Panc1 (cell line): ENCODE data around the gene DNAJC18. TPM values are rescaled to one million over a fixed set of nuclear protein-coding genes. Genes with fewer than 3 reads are reported as not detected.

Experiments
- ATAC-seq: fragments of 200-7000 bp; cut with Tn5 transposase; 2 replicates; pipeline ENCODE4 v1.9.1; 2020; ENCODE audit warnings: mild to moderate bottlenecking, moderate library complexity
- BruUV-seq: library from RNA; stranded (reverse); fragments of 400-500 nt; replicated peaks from 2 replicates; lab custom pipeline; 2021; lab: Mats Ljungman, UMichigan
- CTCF ChIA-PET: fragments of 300-600 bp; sonication (Branson Sonifier 250); formaldehyde crosslinking; loops from one replicate; lab custom pipeline; 2022; ENCODE audit warnings: antibody characterized with exemption; lab: Charles Lee
- POLR2A ChIA-PET: fragments of 300-600 bp; sonication (Branson Sonifier 250); formaldehyde crosslinking; loops from one replicate; lab custom pipeline; 2022; ENCODE audit warnings: antibody characterized with exemption; lab: Charles Lee
- DNase-seq: peaks from one replicate; pipeline ENCODE4 v3.0.0-alpha.2; 2010; ENCODE audit warnings: low read depth, low spot score
- H3K27ac ChIP-seq: 2 replicates; pipeline ENCODE4 v1.5.1; 2011; ENCODE audit warnings: mild to moderate bottlenecking, low read length, inconsistent platforms
- H3K27me3 ChIP-seq: fragments of 200-500 bp; sonication (Bioruptor generic); 2 replicates; pipeline ENCODE4 v1.6.0; 2014; ENCODE audit warnings: low read length, inconsistent platforms; ENCODE audit not compliant: control insufficient read depth, insufficient read depth
- H3K36me3 ChIP-seq: fragments of 200-500 bp; sonication (Bioruptor generic); 2 replicates; pipeline ENCODE4 v1.5.1; 2014; ENCODE audit warnings: inconsistent platforms, mild to moderate bottlenecking, low read length, moderate library complexity; ENCODE audit not compliant: control insufficient read depth, insufficient read depth
- H3K4me1 ChIP-seq: 2 replicates; pipeline ENCODE4 v1.5.1; 2011; ENCODE audit warnings: inconsistent platforms, mild to moderate bottlenecking, low read length, moderate library complexity; ENCODE audit not compliant: control insufficient read depth, insufficient read depth
- H3K4me3 ChIP-seq, 2 experiments: 2 replicates each; pipeline ENCODE4 v1.5.1; 2011 to 2012; ENCODE audit warnings: low read depth in 2 of 2, low read length in 2 of 2, mild to moderate bottlenecking in 2 of 2, inconsistent platforms in 1 of 2, moderate library complexity in 1 of 2
- H3K9me3 ChIP-seq: fragments of 200-500 bp; sonication (Bioruptor generic); 2 replicates; pipeline ENCODE4 v1.5.1; 2014; ENCODE audit warnings: low read depth, mild to moderate bottlenecking, inconsistent platforms, low read length, moderate library complexity; ENCODE audit not compliant: control insufficient read depth, insufficient read depth
- POLR2AphosphoS5 ChIP-seq: IDR thresholded peaks from 2 replicates; pipeline ENCODE4 v1.6.1; 2012; ENCODE audit warnings: mild to moderate bottlenecking, low read depth, low read length, moderate library complexity
- SIN3A ChIP-seq: IDR thresholded peaks from 2 replicates; pipeline ENCODE4 v1.6.1; 2012; ENCODE audit warnings: low read depth, mild to moderate bottlenecking, low read length, moderate library complexity, borderline replicate concordance; ENCODE audit not compliant: insufficient read depth
- TCF7L2 ChIP-seq: IDR thresholded peaks from 2 replicates; pipeline ENCODE4 v1.6.1; 2011; ENCODE audit warnings: mild to moderate bottlenecking, low read depth, low read length, inconsistent platforms
- in situ Hi-C: cut with HindIII; loops from 2 replicates; pipeline ENCODE4 v1.10.0; 2016; ENCODE audit warnings: low sequenced_read_pairs, low pct_unique_long_range_greater_than_20kb
- intact Hi-C: fragments of 100-400 bp; cut with micrococcal nuclease; formaldehyde crosslinking; loops from one replicate; pipeline ENCODE4 v1.10.0; 2022; ENCODE audit not compliant: unreplicated experiment
- total RNA-seq: library from RNA; stranded (reverse); gene quantifications from one replicate; pipeline ENCODE4 v1.2.1, GENCODE V29; 2021; ENCODE audit not compliant: unreplicated experiment
- TF ChIP-seq, protein P1 (sequence below), 2 experiments: IDR thresholded peaks; 2 replicates each; pipeline ENCODE4 v1.6.1; 2011 to 2012; ENCODE audit warnings: low read depth in 2 of 2, control low read depth in 1 of 2, low read length in 1 of 2, mild to moderate bottlenecking in 1 of 2, moderate library complexity in 1 of 2; ENCODE audit not compliant: insufficient read depth in 1 of 2
- TF ChIP-seq, protein P2 (sequence below): fragments of 450-650 bp; IDR thresholded peaks from 2 replicates; pipeline ENCODE4 v1.5.1; 2017; ENCODE audit warnings: mild to moderate bottlenecking

DNAJC18 gene
- total RNA-seq, 1 experiment from 2014 or later, result 8.8 TPM

DNA sequence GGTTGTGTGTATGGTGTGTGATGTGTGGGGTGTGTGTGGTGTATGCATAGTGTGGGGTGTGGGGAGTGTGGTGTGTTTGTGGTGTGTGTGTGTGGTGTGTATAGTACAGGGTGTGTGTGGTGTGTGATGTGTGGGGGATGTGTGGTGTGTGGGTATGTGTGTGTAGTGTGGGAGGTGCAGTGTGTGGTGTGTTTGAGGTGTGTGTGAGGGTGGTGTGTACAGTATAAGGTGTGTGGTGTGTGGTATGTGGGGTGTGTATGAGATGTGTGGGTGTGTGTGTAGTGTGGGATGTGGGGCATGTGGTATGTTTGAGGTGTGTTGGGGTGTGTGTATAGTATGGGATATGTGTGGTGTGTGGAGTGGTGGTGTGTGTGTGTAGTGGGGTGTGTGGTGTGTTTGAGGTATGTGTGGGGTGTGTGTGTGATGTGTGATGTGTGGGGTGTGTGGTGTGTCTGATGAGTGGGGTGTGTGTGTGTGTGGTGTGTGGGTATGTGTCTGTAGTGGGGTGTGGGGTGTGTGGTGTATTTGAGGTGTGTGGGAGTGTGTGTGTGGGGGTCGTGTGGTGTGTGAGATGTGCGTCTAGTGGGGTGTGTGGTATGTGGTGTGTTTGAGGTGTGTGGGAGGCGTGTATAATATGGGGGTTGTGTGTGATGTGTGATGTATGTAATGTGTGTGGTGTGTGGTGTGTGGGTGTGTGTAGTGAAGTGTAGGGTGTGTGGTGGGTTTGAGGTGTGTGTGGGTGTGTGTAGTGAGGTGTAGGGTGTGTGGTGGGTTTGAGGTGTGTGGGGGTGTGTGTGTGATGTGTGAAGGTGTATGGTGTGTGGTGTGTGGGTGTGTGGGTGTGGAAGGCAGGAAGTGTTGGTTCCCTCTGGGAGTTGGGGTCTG lies 14.6 kb upstream of the DNAJC18 start:
- intact Hi-C loops (no loop called here), in situ Hi-C loops (no loop called here)
- H3K4me3 ChIP-seq, result no peak overlapping the region
- ATAC-seq (no peak), DNase-seq (no peak)
- H3K27ac ChIP-seq, result no peak overlapping the region
- no peaks in the 10 kb centered on the region for H3K27me3 ChIP-seq
- H3K9me3 ChIP-seq, result no peaks in the 10 kb centered on the region
- BruUV-seq, result no TSS peak
- TF ChIP-seq, protein P1, sequence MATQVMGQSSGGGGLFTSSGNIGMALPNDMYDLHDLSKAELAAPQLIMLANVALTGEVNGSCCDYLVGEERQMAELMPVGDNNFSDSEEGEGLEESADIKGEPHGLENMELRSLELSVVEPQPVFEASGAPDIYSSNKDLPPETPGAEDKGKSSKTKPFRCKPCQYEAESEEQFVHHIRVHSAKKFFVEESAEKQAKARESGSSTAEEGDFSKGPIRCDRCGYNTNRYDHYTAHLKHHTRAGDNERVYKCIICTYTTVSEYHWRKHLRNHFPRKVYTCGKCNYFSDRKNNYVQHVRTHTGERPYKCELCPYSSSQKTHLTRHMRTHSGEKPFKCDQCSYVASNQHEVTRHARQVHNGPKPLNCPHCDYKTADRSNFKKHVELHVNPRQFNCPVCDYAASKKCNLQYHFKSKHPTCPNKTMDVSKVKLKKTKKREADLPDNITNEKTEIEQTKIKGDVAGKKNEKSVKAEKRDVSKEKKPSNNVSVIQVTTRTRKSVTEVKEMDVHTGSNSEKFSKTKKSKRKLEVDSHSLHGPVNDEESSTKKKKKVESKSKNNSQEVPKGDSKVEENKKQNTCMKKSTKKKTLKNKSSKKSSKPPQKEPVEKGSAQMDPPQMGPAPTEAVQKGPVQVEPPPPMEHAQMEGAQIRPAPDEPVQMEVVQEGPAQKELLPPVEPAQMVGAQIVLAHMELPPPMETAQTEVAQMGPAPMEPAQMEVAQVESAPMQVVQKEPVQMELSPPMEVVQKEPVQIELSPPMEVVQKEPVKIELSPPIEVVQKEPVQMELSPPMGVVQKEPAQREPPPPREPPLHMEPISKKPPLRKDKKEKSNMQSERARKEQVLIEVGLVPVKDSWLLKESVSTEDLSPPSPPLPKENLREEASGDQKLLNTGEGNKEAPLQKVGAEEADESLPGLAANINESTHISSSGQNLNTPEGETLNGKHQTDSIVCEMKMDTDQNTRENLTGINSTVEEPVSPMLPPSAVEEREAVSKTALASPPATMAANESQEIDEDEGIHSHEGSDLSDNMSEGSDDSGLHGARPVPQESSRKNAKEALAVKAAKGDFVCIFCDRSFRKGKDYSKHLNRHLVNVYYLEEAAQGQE (IDR thresholded peaks at IDR 0.05; ENCODE audit: insufficient read depth in 1 of 2, low read depth in 2 of 2, low read length in 1 of 2), result no peak
- TF ChIP-seq TCF7L2 (no peak), SIN3A (no peak), POLR2AphosphoS5 (no peak)
- TF ChIP-seq, protein P2, sequence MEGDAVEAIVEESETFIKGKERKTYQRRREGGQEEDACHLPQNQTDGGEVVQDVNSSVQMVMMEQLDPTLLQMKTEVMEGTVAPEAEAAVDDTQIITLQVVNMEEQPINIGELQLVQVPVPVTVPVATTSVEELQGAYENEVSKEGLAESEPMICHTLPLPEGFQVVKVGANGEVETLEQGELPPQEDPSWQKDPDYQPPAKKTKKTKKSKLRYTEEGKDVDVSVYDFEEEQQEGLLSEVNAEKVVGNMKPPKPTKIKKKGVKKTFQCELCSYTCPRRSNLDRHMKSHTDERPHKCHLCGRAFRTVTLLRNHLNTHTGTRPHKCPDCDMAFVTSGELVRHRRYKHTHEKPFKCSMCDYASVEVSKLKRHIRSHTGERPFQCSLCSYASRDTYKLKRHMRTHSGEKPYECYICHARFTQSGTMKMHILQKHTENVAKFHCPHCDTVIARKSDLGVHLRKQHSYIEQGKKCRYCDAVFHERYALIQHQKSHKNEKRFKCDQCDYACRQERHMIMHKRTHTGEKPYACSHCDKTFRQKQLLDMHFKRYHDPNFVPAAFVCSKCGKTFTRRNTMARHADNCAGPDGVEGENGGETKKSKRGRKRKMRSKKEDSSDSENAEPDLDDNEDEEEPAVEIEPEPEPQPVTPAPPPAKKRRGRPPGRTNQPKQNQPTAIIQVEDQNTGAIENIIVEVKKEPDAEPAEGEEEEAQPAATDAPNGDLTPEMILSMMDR, result no peak
- ChIA-PET CTCF (no interaction called here), POLR2A (no interaction called here)
- no peaks in the 10 kb centered on the region for H3K4me1 ChIP-seq
- H3K36me3 ChIP-seq, result no peaks in the 10 kb centered on the region

DNA sequence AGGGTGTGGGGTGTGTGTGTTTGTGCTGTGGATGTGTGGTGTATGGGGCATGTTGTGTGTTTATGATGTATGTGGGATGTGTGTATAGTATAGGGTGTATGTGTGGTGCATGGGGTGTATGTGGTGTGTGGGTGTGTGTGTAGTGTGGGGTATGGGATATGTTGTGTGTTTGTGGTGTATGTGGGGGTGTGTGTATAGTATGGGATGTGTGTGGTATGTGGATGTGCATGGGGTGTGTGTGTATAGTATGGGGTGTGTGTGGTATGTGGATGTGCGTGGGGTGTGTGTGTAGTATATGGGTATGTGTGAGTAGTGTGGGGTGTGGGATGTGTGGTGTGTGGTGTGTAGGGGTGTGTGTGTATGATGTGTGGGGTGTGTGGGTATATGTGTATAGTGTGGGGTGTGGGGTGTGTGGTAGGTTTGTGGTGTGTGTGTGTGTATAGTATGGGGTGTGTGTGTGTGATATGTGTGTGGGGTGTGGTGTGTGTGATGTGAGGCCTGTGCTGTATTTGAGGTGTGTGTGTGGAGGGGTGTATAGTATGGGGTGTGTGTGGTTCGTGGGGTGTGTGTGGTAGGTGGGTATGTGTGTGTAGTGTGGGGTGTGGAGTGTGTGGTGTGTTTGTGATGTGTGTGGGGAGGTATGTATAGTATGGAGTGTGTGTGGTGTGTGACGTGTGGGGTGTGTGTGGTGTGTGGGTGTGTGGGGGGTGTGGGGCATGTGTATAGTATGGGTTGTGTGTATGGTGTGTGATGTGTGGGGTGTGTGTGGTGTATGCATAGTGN lies 12.7 kb upstream of the DNAJC18 start:
- TF ChIP-seq, protein P2, result no peak
- TF ChIP-seq TCF7L2, result no peak
- TF ChIP-seq, protein P1 (IDR thresholded peaks at IDR 0.05; ENCODE audit: insufficient read depth in 1 of 2, low read depth in 2 of 2, low read length in 1 of 2), result no peak
- TF ChIP-seq SIN3A, result no peak
- no peak for TF ChIP-seq POLR2AphosphoS5
- ChIA-PET CTCF (no interaction called here), POLR2A (no interaction called here)
- DNase-seq, result no peak
- H3K4me3 ChIP-seq, result no peak overlapping the region
- H3K4me1 ChIP-seq, result no peaks in the 10 kb centered on the region
- BruUV-seq, result no TSS peak
- intact Hi-C loops, result no loop called here
- ATAC-seq, result no peak
- in situ Hi-C loops, result no loop called here
- no peak overlapping the region for H3K27ac ChIP-seq
- H3K27me3 ChIP-seq, result no peaks in the 10 kb centered on the region
- no peaks in the 10 kb centered on the region for H3K9me3 ChIP-seq
- H3K36me3 ChIP-seq, result no peaks in the 10 kb centered on the region
